ENCODE measurements around the gene ABCA5.
"Not testable (repeated sequence)": the region's sequence is repeated elsewhere in the genome, so short reads cannot be mapped to it uniquely, and the experiment has no call there.

The ABCA5 gene

DNA sequence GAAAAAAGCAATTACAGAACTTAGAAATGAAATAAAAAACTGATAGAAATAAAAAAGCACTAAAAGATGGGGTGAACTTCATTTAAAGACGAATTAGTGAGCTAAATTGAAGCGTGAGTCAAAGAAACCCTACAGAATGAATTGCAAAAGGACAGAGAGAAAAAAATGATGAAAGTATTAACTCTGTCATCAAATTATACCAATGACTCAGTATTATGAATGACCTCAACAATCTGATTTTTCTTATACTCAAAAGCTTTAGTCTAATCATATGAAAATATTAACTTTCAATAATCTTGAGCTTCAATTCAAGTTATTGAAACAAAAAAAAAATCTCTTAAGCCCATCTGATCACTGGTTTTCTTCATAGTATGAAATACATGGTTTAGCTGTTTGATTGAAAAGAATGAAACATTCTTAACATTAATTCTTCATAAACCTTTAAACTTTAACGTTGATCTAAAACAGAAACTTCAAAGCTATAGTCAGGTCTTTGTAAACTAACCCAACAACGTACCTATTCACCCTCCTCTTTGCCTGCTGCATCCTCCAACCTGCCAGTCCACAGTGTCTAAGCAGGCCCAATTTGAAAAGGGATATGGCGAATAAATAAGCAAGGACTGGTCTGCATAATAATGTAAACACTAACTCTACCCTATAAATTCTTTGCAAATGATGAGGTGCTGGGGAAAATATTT lies 6.6 kb downstream of the ABCA5 start:
- no peak for DNase-seq (ENCODE audit: low spot score)
- in situ Hi-C loops (cut with MboI; ENCODE audit: low pct_unique_long_range_greater_than_20kb, low sequenced_read_pairs, unreplicated experiment), result no loop called here
- TF ChIP-seq, protein P1, sequence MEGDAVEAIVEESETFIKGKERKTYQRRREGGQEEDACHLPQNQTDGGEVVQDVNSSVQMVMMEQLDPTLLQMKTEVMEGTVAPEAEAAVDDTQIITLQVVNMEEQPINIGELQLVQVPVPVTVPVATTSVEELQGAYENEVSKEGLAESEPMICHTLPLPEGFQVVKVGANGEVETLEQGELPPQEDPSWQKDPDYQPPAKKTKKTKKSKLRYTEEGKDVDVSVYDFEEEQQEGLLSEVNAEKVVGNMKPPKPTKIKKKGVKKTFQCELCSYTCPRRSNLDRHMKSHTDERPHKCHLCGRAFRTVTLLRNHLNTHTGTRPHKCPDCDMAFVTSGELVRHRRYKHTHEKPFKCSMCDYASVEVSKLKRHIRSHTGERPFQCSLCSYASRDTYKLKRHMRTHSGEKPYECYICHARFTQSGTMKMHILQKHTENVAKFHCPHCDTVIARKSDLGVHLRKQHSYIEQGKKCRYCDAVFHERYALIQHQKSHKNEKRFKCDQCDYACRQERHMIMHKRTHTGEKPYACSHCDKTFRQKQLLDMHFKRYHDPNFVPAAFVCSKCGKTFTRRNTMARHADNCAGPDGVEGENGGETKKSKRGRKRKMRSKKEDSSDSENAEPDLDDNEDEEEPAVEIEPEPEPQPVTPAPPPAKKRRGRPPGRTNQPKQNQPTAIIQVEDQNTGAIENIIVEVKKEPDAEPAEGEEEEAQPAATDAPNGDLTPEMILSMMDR (IDR thresholded peaks at IDR 0.05; ENCODE audit: extremely low read depth, insufficient read depth, missing control alignments), result no peak

DNA sequence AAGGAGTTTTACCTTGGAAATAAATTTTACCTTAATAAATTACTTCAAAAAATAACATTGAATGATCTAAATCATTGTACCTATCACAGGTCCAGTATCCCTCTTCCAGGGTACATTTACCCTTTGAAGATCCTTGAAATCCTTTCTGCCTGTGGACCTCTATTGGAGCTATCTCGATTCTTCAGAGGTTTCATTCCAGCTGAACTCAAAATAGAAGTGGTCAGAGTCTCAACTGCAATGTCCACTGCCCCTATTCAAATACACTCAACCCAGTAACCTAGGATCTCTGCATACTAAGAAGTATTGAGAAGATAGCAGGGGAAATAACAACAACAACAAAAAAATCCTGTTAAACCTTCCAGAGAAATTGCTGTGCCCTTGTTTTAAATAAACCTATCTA lies 9.3 kb downstream of the ABCA5 start:
- in situ Hi-C loops (cut with MboI; ENCODE audit: low pct_unique_long_range_greater_than_20kb, low sequenced_read_pairs, unreplicated experiment), result no loop called here
- TF ChIP-seq, protein P1 (IDR thresholded peaks at IDR 0.05; ENCODE audit: extremely low read depth, insufficient read depth, missing control alignments), result no peak
- DNase-seq (ENCODE audit: low spot score), result no peak

DNA sequence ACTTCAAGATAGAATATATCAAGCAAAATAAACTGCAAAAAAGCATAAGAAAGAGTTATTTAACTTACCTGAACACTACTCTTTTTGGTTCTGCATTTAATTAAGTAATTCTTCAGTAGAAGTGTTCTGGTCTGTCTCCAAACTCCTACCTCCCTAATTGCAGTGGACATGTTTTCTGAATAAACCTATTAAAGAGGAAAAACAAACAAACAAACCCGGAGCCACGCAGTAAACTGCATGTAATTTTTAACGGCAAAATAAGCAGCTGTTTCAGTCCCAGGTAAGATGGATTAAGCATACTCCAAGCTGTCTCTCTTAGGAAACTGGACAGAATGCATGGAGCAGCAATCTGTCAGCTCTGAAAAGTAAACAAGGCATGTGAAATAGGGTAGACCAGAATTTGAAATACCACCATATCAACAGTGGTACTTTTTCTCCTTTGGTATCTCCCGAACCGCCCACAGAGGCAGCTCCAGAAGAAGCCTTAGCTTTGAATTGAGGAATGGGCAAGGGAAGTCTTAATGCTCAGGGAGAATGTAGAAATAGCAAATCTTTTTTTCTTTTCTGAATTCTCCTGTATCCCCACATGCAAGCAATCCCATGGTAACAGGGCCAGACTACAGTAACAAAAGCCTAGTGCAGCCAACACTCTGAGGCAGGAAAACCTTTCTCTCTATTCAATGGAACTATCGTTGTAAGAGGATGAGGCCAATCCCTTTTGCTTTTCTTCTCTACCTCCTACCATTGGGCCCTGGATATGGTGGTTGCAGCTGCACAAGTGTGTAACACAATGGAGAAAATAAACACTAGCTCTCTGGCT lies 12.5 kb downstream of the ABCA5 start:
- no peak for DNase-seq (ENCODE audit: low spot score)
- TF ChIP-seq, protein P1 (IDR thresholded peaks at IDR 0.05; ENCODE audit: extremely low read depth, insufficient read depth, missing control alignments), result no peak
- in situ Hi-C loops (cut with MboI; ENCODE audit: low pct_unique_long_range_greater_than_20kb, low sequenced_read_pairs, unreplicated experiment), result no loop called here

DNA sequence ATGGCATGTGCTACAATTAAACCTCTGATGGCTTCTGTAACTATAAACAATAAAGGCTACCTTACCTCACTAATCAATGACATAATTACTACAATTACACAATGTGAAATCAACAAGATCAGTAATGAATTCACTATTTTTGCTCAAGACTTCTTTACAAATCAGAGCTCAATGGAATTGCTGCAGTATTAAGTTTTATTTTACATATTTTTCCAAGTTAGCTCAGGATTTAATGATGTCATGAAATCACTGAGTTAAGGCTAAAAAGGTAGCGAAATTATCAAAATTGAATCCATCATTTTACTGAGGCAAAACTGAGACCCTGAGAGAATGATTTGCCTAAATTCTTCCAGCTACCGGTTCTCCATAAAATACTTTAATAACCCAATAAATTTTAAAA lies 21.8 kb downstream of the ABCA5 start:
- no peak for DNase-seq (ENCODE audit: low spot score)
- in situ Hi-C loops (cut with MboI; ENCODE audit: low pct_unique_long_range_greater_than_20kb, low sequenced_read_pairs, unreplicated experiment), result no loop called here
- TF ChIP-seq, protein P1 (IDR thresholded peaks at IDR 0.05; ENCODE audit: extremely low read depth, insufficient read depth, missing control alignments), result no peak

DNA sequence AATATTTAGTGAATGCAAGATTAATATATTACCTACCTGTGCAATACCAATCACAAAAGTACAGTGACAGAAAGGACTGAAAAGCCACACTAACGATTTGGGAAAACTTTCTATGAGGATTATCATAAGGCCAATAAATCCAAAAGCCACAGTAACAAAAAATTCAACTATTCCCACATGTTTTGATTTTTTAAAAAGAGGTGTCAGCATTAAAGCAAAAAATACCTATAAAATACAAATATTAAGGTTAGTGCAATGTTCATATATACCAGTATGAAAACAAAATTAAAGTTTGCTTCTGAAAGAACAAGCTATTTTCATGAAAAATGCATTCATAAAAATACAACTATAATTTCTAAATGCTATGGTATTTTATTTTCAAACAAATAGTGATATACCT lies 24.3 kb downstream of the ABCA5 start:
- TF ChIP-seq, protein P1 (IDR thresholded peaks at IDR 0.05; ENCODE audit: extremely low read depth, insufficient read depth, missing control alignments), result no peak
- in situ Hi-C loops (cut with MboI; ENCODE audit: low pct_unique_long_range_greater_than_20kb, low sequenced_read_pairs, unreplicated experiment), result no loop called here
- no peak for DNase-seq (ENCODE audit: low spot score)

DNA sequence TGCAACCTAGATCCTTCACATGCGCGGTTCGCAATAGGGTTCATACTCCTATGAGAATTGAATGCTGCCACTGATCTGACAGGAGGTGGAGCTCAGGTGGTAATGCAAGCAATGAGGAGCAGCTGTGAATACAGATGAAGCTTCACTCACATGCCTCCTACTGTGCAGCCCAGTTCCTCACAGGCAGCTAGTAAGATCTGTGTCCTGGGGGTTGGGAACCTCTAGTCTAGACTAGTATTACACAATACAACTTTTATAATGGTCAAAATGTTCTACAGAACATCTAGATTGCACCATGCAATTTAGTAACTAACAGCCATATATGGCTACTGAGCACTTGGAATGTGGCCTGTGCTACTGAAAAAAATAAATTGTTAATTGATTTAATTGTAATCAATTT lies 26.7 kb downstream of the ABCA5 start:
- DNase-seq (ENCODE audit: low spot score), result no peak
- in situ Hi-C loops (cut with MboI; ENCODE audit: low pct_unique_long_range_greater_than_20kb, low sequenced_read_pairs, unreplicated experiment), result no loop called here
- TF ChIP-seq, protein P1 (IDR thresholded peaks at IDR 0.05; ENCODE audit: extremely low read depth, insufficient read depth, missing control alignments), result no peak

DNA sequence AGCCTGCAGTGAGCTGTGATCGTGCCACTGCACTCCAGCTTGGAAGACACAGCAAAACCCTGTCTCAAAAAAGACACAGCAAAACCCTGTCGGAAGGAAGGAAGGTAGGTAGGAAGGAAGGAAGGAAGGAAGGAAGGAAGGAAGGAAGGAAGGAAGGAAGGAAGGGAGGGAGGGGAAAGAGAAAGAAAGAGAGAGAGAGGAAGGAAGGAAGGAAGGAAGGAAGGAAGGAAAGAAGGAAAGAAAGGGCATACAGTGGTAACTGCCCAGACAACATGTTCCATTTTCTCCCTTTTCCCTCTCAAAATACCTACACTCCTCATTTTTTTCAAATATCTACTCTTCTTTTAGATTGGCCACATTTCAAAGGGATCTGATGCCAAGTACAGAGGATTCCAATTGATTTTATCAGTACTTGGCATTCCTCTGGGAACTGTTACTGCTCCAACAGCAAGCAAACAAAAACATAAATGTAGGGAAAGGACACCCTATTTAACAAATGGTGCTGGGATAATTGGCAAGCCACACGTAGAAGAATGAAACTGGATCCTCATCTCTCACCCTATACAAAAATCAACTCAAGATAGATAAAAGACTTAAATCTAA lies 28.7 kb downstream of the ABCA5 start:
- DNase-seq (ENCODE audit: low spot score); in situ Hi-C loops (cut with MboI; ENCODE audit: low pct_unique_long_range_greater_than_20kb, low sequenced_read_pairs, unreplicated experiment): not testable (repeated sequence)
